Upper lobe of right lung (tissue), 1 donor: ENCODE results near the gene JARID2. TPM values are rescaled to one million over a fixed set of nuclear protein-coding genes. Genes with fewer than 3 reads are reported as not detected.

Experiments
- ATAC-seq: fragments of 200-7000 bp; cut with Tn5 transposase; one replicate; pipeline ENCODE4 v1.9.1; 2020; ENCODE audit warnings: mild to moderate bottlenecking, moderate library complexity
- DNase-seq: peaks from one replicate; pipeline ENCODE4 v3.0.0-alpha.2; 2020
- H3K27ac ChIP-seq: fragments of 200-600 bp; one replicate; pipeline ENCODE4 v1.8.0; 2022
- H3K27me3 ChIP-seq: fragments of 200-600 bp; one replicate; pipeline ENCODE4 v1.8.0; 2022; ENCODE audit warnings: mild to moderate bottlenecking
- H3K36me3 ChIP-seq: fragments of 200-600 bp; one replicate; pipeline ENCODE4 v1.8.0; 2022
- H3K4me1 ChIP-seq: fragments of 200-600 bp; one replicate; pipeline ENCODE4 v1.8.0; 2022
- H3K4me3 ChIP-seq: fragments of 200-600 bp; one replicate; pipeline ENCODE4 v1.8.0; 2022; ENCODE audit warnings: mild to moderate bottlenecking
- H3K9me3 ChIP-seq: fragments of 200-600 bp; one replicate; pipeline ENCODE4 v1.8.0; 2022
- intact Hi-C: fragments of 100-400 bp; cut with DNase I; formaldehyde crosslinking; loops from one replicate; pipeline ENCODE4 v1.11.0; 2022
- total RNA-seq: library from RNA; stranded (reverse); fragmentation: NEBNext Ultra II Directional; extraction: Animal tissue kit (Norgen Biotek cat#: 25700); gene quantifications from one replicate; pipeline ENCODE4 v1.2.1, GENCODE V29; 2021
- TF ChIP-seq, protein P1 (sequence below): fragments of 200-600 bp; IDR thresholded peaks from one replicate; pipeline ENCODE4 v1.8.0; 2022; ENCODE audit warnings: antibody characterized with exemption
- donor health status: DM: no; HTN: yes; CAD: no; lungs with severe emphysema.

The JARID2 gene
- total RNA-seq, 1 donor from 2014 or later: 15.1 TPM

DNA sequence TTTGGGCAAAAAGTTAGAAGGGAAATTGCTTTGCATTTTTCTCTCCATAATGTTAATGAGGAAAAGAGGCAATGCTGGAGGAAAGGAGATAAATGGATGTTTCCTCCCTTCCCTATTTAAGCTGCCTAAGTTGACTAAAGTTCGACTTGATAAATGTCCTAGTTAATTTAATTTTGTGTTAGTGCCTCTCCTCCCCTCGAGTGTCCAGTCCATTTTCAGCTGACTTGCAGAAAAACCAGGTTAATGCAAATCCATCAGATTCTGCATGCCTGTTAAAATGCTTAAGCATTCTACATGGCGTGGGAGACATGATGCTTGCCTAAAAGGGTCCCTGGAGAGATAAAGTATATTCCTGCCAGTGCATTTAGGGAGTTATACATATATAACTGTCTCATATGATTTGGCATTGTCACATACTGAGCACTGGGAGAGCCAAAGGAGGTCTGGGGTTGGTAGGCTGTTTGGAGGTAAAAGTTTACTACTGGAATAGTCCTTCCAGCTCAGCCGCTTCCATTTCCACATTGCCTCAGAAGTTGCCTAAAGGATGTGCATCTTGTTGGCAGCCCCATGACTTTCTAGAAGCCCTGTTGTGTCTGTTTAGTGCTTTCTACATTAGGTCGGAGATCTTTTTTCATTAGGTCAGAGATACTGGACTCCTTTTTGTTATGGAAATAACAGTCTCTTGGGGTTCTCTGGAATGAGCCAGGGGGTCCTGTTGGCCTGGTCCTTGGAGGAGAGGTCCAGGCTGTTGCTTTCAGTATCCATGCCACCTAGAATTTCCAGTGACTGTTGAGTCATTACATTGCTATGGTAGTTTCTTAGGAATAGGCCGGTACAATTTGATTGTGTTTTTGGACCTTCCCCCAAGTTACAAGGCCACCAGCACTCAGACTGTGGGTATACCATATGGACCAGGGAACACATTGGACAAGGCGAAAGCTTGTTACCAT is 30.4 kb downstream of the JARID2 start:
- Histone ChIP-seq H3K4me3 (no peak overlapping the region), H3K27me3 (no peaks in the 10 kb centered on the region), H3K9me3 (no peaks in the 10 kb centered on the region), H3K4me1 (peaks cover 30% of the 10 kb centered on the region), H3K36me3 (no peaks in the 10 kb centered on the region), H3K27ac (no peak overlapping the region)
- intact Hi-C loops: no loop called here
- DNase-seq: no peak
- TF ChIP-seq, protein P1, sequence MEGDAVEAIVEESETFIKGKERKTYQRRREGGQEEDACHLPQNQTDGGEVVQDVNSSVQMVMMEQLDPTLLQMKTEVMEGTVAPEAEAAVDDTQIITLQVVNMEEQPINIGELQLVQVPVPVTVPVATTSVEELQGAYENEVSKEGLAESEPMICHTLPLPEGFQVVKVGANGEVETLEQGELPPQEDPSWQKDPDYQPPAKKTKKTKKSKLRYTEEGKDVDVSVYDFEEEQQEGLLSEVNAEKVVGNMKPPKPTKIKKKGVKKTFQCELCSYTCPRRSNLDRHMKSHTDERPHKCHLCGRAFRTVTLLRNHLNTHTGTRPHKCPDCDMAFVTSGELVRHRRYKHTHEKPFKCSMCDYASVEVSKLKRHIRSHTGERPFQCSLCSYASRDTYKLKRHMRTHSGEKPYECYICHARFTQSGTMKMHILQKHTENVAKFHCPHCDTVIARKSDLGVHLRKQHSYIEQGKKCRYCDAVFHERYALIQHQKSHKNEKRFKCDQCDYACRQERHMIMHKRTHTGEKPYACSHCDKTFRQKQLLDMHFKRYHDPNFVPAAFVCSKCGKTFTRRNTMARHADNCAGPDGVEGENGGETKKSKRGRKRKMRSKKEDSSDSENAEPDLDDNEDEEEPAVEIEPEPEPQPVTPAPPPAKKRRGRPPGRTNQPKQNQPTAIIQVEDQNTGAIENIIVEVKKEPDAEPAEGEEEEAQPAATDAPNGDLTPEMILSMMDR: no peak
- no peak for ATAC-seq

DNA sequence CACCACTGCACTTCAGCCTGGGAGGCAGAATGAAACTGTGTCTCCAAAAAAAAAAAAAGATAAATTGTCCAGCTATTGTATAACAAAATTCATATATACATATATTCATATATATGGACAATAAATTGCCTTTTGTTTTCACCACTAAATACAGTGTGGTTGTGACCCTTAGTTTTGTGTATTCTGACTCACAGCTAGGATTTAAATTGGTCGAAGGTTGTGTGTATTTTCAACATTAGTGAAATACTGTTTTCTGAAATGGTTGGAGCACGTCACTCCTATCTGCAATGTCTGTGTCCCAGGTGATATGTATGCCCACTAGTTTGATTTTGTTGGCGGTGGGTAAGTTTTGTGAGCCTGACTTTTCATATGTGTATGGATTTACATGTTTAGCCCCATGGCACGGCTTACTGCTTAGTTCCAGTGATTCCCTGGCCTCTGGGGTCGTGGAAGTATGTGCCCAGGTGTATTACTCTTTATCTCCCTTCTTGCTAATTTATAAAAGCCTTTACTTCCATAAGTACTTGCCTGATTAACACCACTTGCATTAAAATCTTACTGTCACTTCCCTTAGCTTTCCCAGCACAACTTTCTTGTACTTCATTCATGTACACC is 33.3 kb downstream of the JARID2 start:
- TF ChIP-seq, protein P1: no peak
- intact Hi-C loops: no loop called here
- DNase-seq (no peak), ATAC-seq (no peak)
- no peak overlapping the region for H3K4me3 ChIP-seq
- H3K27ac ChIP-seq: no peak overlapping the region
- peaks cover 30% of the 10 kb centered on the region for H3K4me1 ChIP-seq
- no peaks in the 10 kb centered on the region for H3K36me3 ChIP-seq
- no peaks in the 10 kb centered on the region for H3K27me3 ChIP-seq
- H3K9me3 ChIP-seq: no peaks in the 10 kb centered on the region

DNA sequence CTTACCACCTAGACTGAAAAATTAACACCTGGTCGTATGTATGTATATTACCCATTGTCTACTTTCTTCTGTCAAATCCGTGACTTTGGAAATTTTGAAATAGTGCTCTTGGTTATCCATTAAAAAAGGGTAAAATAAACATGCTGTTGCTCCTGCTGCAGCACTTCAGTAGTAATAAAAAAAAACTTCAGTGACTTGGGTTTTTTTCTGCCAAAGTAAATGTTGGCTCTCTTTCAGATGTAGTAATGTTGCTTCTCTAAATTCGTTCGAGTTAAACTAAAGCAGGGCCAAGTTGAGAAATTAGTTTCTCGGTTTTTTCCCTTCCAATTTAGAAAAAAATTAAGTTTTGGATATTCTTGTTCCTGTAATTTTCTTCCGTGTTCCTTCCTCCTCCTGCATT is 34.2 kb downstream of the JARID2 start:
- intact Hi-C loops: no loop called here
- TF ChIP-seq, protein P1: no peak
- peaks cover 33% of the 10 kb centered on the region for H3K4me1 ChIP-seq

DNA sequence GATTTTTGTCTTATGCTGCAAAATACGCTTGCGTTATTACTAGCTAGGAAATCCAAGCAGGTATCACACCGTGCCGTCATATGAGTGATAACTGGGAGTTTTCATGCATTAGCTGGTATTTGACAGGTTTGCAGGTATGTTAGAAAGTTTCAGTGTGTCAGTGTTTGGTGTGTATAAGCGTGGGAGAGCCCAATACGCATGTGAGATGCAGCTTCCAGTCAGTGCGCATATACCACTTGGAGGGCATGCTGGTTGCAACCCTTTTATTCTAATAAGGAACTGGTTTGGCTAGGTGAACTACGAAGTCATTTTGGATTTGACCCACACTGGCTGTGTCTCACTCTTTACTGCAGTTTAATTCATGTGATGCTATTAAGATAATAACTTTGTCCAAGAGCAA is 35.1 kb downstream of the JARID2 start:
- Histone ChIP-seq H3K36me3 (no peaks in the 10 kb centered on the region), H3K27ac (no peak overlapping the region), H3K4me1 (peaks cover 33% of the 10 kb centered on the region), H3K9me3 (no peaks in the 10 kb centered on the region), H3K27me3 (no peaks in the 10 kb centered on the region), H3K4me3 (no peak overlapping the region)
- intact Hi-C loops: no loop called here
- DNase-seq (no peak), ATAC-seq (peak; percentile 57)
- TF ChIP-seq, protein P1: no peak

More for the DNA sequence above, 34.2 kb downstream of the JARID2 start:
- DNase-seq (no peak), ATAC-seq (peak; percentile 30)
- H3K9me3 ChIP-seq: no peaks in the 10 kb centered on the region
- no peak overlapping the region for H3K27ac ChIP-seq
- H3K4me3 ChIP-seq: no peak overlapping the region
- no peaks in the 10 kb centered on the region for H3K27me3 ChIP-seq
- H3K36me3 ChIP-seq: no peaks in the 10 kb centered on the region

DNA sequence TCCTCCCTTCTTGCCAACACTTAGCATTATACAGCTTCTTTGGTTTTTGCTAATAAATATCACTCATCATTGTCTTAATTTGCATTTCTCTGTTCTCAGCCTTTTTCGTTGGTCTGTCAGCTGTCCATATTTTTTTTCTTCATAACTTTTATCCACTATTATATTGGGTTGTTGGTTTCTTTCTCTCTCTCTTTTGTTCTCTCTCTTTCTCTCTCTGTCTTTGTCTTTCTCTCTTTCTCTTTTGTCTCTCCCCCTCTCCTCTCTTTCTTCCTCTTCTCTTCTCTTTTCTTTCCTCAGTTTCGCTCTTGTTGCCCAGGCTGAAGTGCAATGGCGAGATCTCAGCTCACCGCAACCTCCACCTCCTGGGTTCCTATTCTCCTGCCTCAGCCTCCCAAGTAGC is 36.5 kb downstream of the JARID2 start:
- ATAC-seq (no peak), DNase-seq (no peak)
- Histone ChIP-seq H3K9me3 (no peaks in the 10 kb centered on the region), H3K4me3 (no peak overlapping the region), H3K27ac (no peak overlapping the region), H3K4me1 (peaks cover 33% of the 10 kb centered on the region), H3K36me3 (no peaks in the 10 kb centered on the region), H3K27me3 (no peaks in the 10 kb centered on the region)
- TF ChIP-seq, protein P1: no peak
- intact Hi-C loops: no loop called here
